ENCODE measurements around the gene ARHGAP24. TPM values are rescaled to one million over a fixed set of nuclear protein-coding genes. Genes with fewer than 3 reads are reported as not detected.
"Not testable (repeated sequence)": the region's sequence is repeated elsewhere in the genome, so short reads cannot be mapped to it uniquely, and the experiment has no call there.

The ARHGAP24 gene
- total RNA-seq, 1 donor = 52.5 TPM

DNA sequence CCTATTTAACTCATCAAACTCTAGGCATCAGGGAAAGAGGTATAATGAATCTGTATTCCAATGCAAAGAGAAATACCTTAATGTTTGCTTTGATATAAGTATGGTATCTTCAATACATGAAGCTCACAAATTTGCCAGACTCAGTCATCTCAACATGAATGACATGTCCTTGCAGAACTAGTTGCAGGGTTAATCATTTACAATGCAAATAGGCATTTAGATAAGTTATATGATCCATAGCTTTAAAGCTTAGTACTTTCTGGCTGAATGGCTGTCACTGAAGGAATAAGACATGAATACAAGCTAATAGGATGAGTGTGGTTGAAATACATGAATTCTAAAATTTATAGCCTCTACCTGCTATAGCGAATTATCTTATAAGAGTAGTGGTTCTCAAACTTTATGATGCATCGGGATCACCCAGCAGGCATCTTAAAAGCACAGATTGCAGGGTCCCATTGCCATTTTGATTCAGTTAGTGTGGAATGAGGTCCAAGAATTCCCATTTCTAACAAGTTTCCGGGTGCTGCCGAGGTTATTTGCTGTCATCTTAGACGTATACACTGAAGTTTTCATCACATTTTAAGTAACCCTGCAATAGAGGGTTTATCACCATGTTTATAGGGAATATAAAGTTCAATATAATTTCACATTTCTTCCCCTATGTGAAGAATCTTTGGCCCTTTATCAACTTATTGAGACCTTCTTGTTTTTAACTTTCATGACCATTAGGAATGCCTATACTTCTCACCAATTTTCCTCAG, 439.2 kb downstream of the ARHGAP24 start:
- Histone ChIP-seq H3K27me3 (ENCODE audit: insufficient read depth, low read length) (no peaks in the 10 kb centered on the region), H3K27ac (ENCODE audit: low read depth, low read length) (no peak overlapping the region), H3K36me3 (ENCODE audit: insufficient read depth, low read length) (no peaks in the 10 kb centered on the region), H3K4me1 (ENCODE audit: insufficient read depth, low read length) (no peaks in the 10 kb centered on the region), H4K20me1 (ENCODE audit: insufficient read depth, low read length) (no peaks in the 10 kb centered on the region), H3K79me2 (ENCODE audit: insufficient read depth, low read length) (peaks cover 17% of the 10 kb centered on the region), H2AFZ (ENCODE audit: low read length) (no peak overlapping the region), H3K4me3 (ENCODE audit: insufficient read depth, low read length) (no peak overlapping the region), H3K4me2 (ENCODE audit: insufficient read depth, low read length) (no peak overlapping the region), H3K9me3 (ENCODE audit: low read depth, low read length) (no peaks in the 10 kb centered on the region)
- DNase-seq (ENCODE audit: insufficient read length, low spot score, missing footprints) = no peak
- TF ChIP-seq, protein P1, sequence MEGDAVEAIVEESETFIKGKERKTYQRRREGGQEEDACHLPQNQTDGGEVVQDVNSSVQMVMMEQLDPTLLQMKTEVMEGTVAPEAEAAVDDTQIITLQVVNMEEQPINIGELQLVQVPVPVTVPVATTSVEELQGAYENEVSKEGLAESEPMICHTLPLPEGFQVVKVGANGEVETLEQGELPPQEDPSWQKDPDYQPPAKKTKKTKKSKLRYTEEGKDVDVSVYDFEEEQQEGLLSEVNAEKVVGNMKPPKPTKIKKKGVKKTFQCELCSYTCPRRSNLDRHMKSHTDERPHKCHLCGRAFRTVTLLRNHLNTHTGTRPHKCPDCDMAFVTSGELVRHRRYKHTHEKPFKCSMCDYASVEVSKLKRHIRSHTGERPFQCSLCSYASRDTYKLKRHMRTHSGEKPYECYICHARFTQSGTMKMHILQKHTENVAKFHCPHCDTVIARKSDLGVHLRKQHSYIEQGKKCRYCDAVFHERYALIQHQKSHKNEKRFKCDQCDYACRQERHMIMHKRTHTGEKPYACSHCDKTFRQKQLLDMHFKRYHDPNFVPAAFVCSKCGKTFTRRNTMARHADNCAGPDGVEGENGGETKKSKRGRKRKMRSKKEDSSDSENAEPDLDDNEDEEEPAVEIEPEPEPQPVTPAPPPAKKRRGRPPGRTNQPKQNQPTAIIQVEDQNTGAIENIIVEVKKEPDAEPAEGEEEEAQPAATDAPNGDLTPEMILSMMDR (IDR thresholded peaks at IDR 0.05; ENCODE audit: extremely low read depth, low read depth, low read length) = no peak

DNA sequence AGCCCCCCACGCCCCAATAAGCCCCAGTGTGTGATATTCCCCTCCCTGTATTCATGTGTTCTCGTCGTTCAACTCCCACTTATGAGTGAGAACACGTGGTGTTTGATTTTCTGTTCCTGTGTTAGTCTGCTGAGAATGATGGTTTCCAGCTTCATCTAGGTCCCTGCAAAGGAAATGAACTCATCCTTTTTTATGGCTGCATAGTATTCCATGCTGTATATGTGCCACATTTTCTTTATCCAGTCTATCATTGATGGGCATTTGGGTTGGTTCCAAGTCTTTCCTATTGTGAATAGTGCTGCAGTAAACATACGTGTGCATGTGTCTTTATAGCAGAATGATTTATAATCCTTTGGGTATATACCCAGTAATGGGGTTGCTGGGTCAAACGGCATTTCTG, 440.6 kb downstream of the ARHGAP24 start:
- H3K79me2 ChIP-seq (ENCODE audit: insufficient read depth, low read length) = peaks cover 12% of the 10 kb centered on the region

DNA sequence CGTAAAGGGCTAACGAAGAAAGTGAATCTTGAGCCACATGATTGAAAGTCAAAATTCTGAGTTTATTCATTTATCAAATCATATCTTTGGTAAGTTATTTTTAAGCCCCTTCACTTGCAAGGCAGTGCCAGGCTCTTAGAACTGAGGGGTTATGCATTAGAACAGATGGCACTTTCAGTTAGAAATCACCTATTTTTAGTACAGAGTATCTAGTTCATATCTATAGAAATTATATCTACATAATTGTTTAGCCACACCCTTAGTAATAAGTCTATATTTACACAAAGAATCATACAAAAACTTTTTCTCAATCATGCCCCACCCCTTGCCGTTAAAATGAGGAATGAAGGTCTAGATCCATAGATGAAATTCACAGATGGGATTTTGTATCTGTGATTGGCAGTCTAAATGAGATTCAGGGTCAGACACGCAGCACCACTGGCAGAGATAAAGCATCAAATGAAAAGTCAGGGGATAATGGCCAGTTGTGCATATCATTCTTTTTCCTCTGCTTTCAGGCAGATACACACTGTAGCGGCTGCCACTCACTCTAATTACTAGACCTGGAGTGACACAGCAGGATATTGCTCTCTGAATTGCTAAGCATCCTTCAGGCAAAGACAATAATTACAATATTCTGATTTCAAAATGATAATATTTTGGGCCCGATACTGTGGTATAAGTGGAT, 444.4 kb downstream of the ARHGAP24 start:
- Histone ChIP-seq H3K4me2 (ENCODE audit: insufficient read depth, low read length) (no peak overlapping the region), H3K27me3 (ENCODE audit: insufficient read depth, low read length) (no peaks in the 10 kb centered on the region), H3K9me3 (ENCODE audit: low read depth, low read length) (no peaks in the 10 kb centered on the region), H3K4me1 (ENCODE audit: insufficient read depth, low read length) (no peaks in the 10 kb centered on the region), H3K79me2 (ENCODE audit: insufficient read depth, low read length) (peaks cover 20% of the 10 kb centered on the region), H3K27ac (ENCODE audit: low read depth, low read length) (no peak overlapping the region), H4K20me1 (ENCODE audit: insufficient read depth, low read length) (peaks cover 3% of the 10 kb centered on the region), H3K4me3 (ENCODE audit: insufficient read depth, low read length) (no peak overlapping the region), H3K36me3 (ENCODE audit: insufficient read depth, low read length) (no peaks in the 10 kb centered on the region), H2AFZ (ENCODE audit: low read length) (no peak overlapping the region)
- DNase-seq (ENCODE audit: insufficient read length, low spot score, missing footprints) = no peak
- TF ChIP-seq, protein P1 (IDR thresholded peaks at IDR 0.05; ENCODE audit: extremely low read depth, low read depth, low read length) = no peak

More for the DNA sequence above, 440.6 kb downstream of the ARHGAP24 start:
- H3K27ac ChIP-seq (ENCODE audit: low read depth, low read length); H3K9me3 ChIP-seq (ENCODE audit: low read depth, low read length); H2AFZ ChIP-seq (ENCODE audit: low read length); H3K4me3 ChIP-seq (ENCODE audit: insufficient read depth, low read length); H3K27me3 ChIP-seq (ENCODE audit: insufficient read depth, low read length); H3K4me2 ChIP-seq (ENCODE audit: insufficient read depth, low read length); DNase-seq (ENCODE audit: insufficient read length, low spot score, missing footprints); H3K4me1 ChIP-seq (ENCODE audit: insufficient read depth, low read length); H3K36me3 ChIP-seq (ENCODE audit: insufficient read depth, low read length); H4K20me1 ChIP-seq (ENCODE audit: insufficient read depth, low read length): not testable (repeated sequence)

DNA sequence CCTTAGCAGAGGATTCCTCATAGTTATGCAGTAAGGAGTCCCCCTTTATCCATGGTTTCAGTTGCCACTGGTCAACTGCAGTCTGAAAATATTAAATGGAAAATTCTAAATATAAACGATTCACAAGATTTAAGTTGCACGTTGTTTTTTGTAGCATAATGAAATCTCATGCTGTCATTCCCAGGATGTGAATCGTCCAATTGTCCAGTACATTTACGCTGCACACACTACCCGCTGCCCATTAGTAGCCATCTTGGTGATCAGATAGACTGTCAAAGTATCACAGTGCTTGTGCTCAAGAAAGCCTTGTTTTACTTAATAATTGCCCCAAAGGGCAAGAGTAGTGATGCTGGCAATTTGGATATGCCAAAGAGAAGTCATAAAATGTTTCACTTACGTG, 450.1 kb downstream of the ARHGAP24 start:
- no peak overlapping the region for H2AFZ ChIP-seq (ENCODE audit: low read length)
- H3K4me2 ChIP-seq (ENCODE audit: insufficient read depth, low read length) = no peak overlapping the region
- DNase-seq (ENCODE audit: insufficient read length, low spot score, missing footprints) = no peak
- H4K20me1 ChIP-seq (ENCODE audit: insufficient read depth, low read length) = peaks cover 3% of the 10 kb centered on the region
- H3K4me3 ChIP-seq (ENCODE audit: insufficient read depth, low read length) = no peak overlapping the region
- H3K4me1 ChIP-seq (ENCODE audit: insufficient read depth, low read length) = peaks cover 18% of the 10 kb centered on the region
- H3K9me3 ChIP-seq (ENCODE audit: low read depth, low read length) = no peaks in the 10 kb centered on the region
- peaks cover 14% of the 10 kb centered on the region for H3K79me2 ChIP-seq (ENCODE audit: insufficient read depth, low read length)
- H3K36me3 ChIP-seq (ENCODE audit: insufficient read depth, low read length) = no peaks in the 10 kb centered on the region
- TF ChIP-seq, protein P1 (IDR thresholded peaks at IDR 0.05; ENCODE audit: extremely low read depth, low read depth, low read length) = no peak
- no peak overlapping the region for H3K27ac ChIP-seq (ENCODE audit: low read depth, low read length)
- no peaks in the 10 kb centered on the region for H3K27me3 ChIP-seq (ENCODE audit: insufficient read depth, low read length)
